WI38 (cell line): ENCODE data around the gene NMRK2.

Experiments
- H3K4me3 ChIP-seq: 2 replicates; pipeline ENCODE4 v1.5.1; 2011; ENCODE audit warnings: low read depth, mild to moderate bottlenecking, control low read depth, low read length
- CTCF ChIP-seq: IDR thresholded peaks from 2 replicates; pipeline ENCODE4 v1.5.1; 2012; ENCODE audit warnings: low read depth, mild to moderate bottlenecking, control low read depth, low read length

Gene NMRK2

GRCh38 chr19:3899531-3900294, 33.2 kb upstream of the NMRK2 start:
- TF ChIP-seq CTCF: no peak
- H3K4me3 ChIP-seq: no peak overlapping the region

- TF ChIP-seq CTCF: no peak
- H3K4me3 ChIP-seq: no peak overlapping the region
Measured at GRCh38 chr19:3902317-3902973, 30.4 kb upstream of the NMRK2 start.

- no peak overlapping the region for H3K4me3 ChIP-seq
- no peak for TF ChIP-seq CTCF
Measured at GRCh38 chr19:3904233-3904632, 28.6 kb upstream of the NMRK2 start.

- TF ChIP-seq CTCF: no peak
- H3K4me3 ChIP-seq: no peak overlapping the region
Measured at GRCh38 chr19:3907626-3908265, 25.1 kb upstream of the NMRK2 start.

GRCh38 chr19:3908266-3909054, 24.4 kb upstream of the NMRK2 start:
- H3K4me3 ChIP-seq: no peak overlapping the region
- no peak for TF ChIP-seq CTCF

- TF ChIP-seq CTCF: no peak
- no peak overlapping the region for H3K4me3 ChIP-seq
Measured at GRCh38 chr19:3910105-3910504, 22.8 kb upstream of the NMRK2 start.

- no peak for TF ChIP-seq CTCF
- H3K4me3 ChIP-seq: no peak overlapping the region
Measured at GRCh38 chr19:3914199-3914598, 18.7 kb upstream of the NMRK2 start.
